ENCODE data around the gene SCN4A.

GRCh38 chr17:63937920-63938319 is 34.8 kb downstream of the SCN4A start:
- TF ChIP-seq POLR2AphosphoS5 (IDR thresholded peaks at IDR 0.05; ENCODE audit: low read depth, low read length) (no peak), TAF1 (IDR thresholded peaks at IDR 0.05; ENCODE audit: borderline replicate concordance, insufficient read depth, low read length) (no peak), REST (IDR thresholded peaks at IDR 0.05; ENCODE audit: insufficient read depth in 1 of 2, low read depth in 2 of 2, low read length in 2 of 2) (no peak)

Data from PFSK-1 (cell line).